Measurements from ENCODE around the gene MFAP5. TPM values are rescaled to one million over a fixed set of nuclear protein-coding genes. Genes with fewer than 3 reads are reported as not detected.

MFAP5 gene, protein sequence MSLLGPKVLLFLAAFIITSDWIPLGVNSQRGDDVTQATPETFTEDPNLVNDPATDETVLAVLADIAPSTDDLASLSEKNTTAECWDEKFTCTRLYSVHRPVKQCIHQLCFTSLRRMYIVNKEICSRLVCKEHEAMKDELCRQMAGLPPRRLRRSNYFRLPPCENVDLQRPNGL
- not detected for total RNA-seq

DNA sequence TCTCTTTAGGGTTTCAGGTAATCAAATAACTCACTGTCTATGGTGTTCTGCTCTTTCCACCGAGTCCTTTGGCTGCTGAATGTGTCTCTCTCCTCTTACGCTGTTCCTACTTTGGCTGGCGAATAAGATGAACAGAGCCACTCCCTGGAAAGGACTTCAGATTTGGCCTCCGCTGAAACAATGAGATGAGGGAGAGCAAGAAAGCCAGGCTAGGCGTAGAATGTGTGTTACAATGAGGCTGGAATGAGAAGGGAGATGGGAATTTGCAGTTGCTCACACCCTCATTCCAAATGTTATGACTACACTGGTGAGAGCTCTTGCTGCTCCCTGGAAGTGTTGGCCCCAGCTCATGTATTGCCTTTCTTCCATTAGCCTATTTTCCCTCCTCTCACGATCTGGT, at the start of gene MFAP5:
Gene MFAP5, minus strand, starts transcription at position 234 of the 400 bp plus-strand sequence. CDS start 722 bp downstream, outside the sequence.
- Mint-ChIP-seq H3K27ac (no peak within 1 kb of the TSS), H3K4me1 (no peaks in the 10 kb centered on the region), H3K36me3 (ENCODE audit: low read depth) (no peaks in the 10 kb centered on the region), H3K27me3 (peaks cover 18% of the 10 kb centered on the region), H3K4me3 (no peak within 1 kb of the TSS), H3K9me3 (no peaks in the 10 kb centered on the region)
- ATAC-seq (replicated peaks), result no peak

- no peaks in the 10 kb centered on the region for H3K4me1 Mint-ChIP-seq
- no peak overlapping the region for H3K27ac Mint-ChIP-seq
Measured at GRCh38 chr12:8709124-8709830, 46.7 kb upstream of the MFAP5 start.

GRCh38 chr12:8702159-8702558, 39.5 kb upstream of the MFAP5 start:
- Mint-ChIP-seq H3K4me1 (peaks cover 10% of the 10 kb centered on the region), H3K36me3 (ENCODE audit: low read depth) (no peaks in the 10 kb centered on the region), H3K9me3 (no peaks in the 10 kb centered on the region), H3K27me3 (peaks cover 3% of the 10 kb centered on the region), H3K4me3 (no peak overlapping the region), H3K27ac (no peak overlapping the region)
- ATAC-seq (replicated peaks), result no peak

More at GRCh38 chr12:8709124-8709830, 46.7 kb upstream of the MFAP5 start:
- no peak overlapping the region for H3K4me3 Mint-ChIP-seq
- no peak for ATAC-seq (replicated peaks)
- no peaks in the 10 kb centered on the region for H3K36me3 Mint-ChIP-seq (ENCODE audit: low read depth)
- no peaks in the 10 kb centered on the region for H3K9me3 Mint-ChIP-seq
- H3K27me3 Mint-ChIP-seq, result no peaks in the 10 kb centered on the region

DNA sequence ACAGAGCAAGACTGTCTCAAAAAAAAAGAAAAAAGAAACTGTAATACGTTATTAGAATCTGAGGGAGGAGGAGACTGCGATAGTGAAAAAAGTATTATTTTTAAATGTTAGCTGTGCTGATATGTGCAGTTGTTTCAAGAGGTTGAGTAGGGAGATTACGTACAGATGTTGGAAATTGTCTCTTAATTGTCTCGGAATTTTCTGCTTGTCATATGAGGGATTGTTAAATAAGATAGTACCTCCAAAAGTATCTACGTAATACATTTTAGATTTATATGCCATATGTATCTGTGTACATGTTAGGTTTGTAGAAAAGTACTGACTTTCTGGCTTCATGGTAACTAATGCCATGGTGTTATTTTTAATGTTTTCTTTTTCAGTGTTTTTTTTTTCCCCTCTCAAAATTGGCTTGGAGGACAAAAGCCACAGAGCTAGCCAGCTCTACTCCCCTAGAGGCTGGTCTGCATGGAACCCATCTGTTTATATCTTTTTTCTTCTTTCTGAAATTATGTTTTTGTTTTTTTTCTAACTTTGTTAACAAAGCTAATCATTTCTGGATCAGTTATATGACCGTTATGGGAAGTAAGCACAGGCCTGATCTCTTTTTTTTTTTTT, 38.5 kb upstream of the MFAP5 start:
- H3K4me1 Mint-ChIP-seq, result peaks cover 10% of the 10 kb centered on the region
- no peak overlapping the region for H3K27ac Mint-ChIP-seq
- no peak overlapping the region for H3K4me3 Mint-ChIP-seq
- H3K36me3 Mint-ChIP-seq (ENCODE audit: low read depth), result no peaks in the 10 kb centered on the region
- peaks cover 3% of the 10 kb centered on the region for H3K27me3 Mint-ChIP-seq
- H3K9me3 Mint-ChIP-seq, result no peaks in the 10 kb centered on the region
- ATAC-seq (replicated peaks), result no peak

DNA sequence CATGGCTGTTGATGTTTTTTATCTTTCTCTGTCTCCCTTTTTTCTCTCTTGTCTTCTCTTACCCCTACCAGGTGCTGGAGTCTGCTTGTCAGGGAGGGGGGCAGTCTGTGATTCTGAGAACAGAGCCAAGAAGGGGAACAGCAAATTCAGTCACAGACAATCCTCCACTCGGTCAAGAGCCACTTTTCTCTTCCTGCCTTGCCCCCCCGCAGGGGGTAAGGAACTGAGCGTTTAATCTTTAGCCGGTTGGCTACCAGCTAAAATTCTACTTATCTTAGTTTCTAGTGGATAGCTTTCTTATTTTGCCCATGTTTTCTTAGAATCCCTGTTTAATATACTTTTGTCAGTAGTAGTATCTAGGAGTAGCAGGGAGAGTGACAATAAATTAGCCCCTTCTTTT, 37.1 kb upstream of the MFAP5 start:
- peaks cover 10% of the 10 kb centered on the region for H3K4me1 Mint-ChIP-seq
- peaks cover 3% of the 10 kb centered on the region for H3K27me3 Mint-ChIP-seq
- peak overlapping the region; percentile 26 for H3K4me3 Mint-ChIP-seq
- no peak for ATAC-seq (replicated peaks)
- H3K36me3 Mint-ChIP-seq (ENCODE audit: low read depth), result no peaks in the 10 kb centered on the region
- no peaks in the 10 kb centered on the region for H3K9me3 Mint-ChIP-seq
- H3K27ac Mint-ChIP-seq, result no peak overlapping the region

- Mint-ChIP-seq H3K9me3 (no peaks in the 10 kb centered on the region), H3K4me3 (peak overlapping the region; percentile 92), H3K4me1 (peaks cover 10% of the 10 kb centered on the region), H3K27ac (peak overlapping the region; percentile 87), H3K36me3 (ENCODE audit: low read depth) (no peaks in the 10 kb centered on the region), H3K27me3 (peaks cover 3% of the 10 kb centered on the region)
- ATAC-seq (replicated peaks), result no peak
Measured at GRCh38 chr12:8698879-8699278, 36.3 kb upstream of the MFAP5 start.

DNA sequence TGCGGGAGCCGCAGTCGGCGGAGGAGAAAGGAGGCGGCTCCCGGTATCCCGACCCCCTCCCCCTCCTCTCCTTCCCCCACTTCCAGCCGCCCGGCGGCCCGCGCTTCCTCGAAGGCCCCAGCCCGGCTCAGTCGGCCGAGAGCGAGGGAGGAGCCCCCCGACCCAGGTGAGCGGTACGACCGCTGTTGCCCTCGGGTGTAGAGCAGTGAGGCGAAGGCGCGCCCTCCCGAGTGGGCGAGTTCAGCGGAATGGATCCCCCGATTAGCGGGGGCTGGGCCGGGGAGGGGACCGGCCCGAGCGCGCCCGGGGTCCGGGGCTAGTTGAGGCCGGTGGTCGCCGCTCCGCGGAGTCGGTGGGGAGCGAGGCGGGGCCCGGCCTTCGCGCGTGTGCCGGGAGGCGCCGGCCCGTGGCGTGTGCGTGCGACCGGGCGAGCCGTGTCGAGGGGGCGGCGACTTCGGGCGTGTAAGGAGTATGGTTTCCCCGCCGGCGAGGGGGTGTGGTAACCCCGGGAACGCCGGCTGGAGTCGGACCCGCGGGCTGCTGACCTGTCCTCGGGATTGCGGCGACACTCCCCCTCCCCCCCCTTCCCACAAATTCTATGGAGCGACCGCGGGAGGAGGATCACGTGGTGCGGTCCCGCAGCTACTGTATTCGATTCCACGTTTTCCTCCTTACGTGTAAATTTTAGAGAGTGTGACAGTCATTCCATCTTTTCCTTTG, 35.7 kb upstream of the MFAP5 start:
- H3K4me3 Mint-ChIP-seq, result peak overlapping the region; percentile 92
- no peaks in the 10 kb centered on the region for H3K9me3 Mint-ChIP-seq
- H3K4me1 Mint-ChIP-seq, result peaks cover 10% of the 10 kb centered on the region
- no peaks in the 10 kb centered on the region for H3K36me3 Mint-ChIP-seq (ENCODE audit: low read depth)
- H3K27me3 Mint-ChIP-seq, result peaks cover 3% of the 10 kb centered on the region
- H3K27ac Mint-ChIP-seq, result peak overlapping the region; percentile 87
- peak; percentile 59 for ATAC-seq (replicated peaks)

DNA sequence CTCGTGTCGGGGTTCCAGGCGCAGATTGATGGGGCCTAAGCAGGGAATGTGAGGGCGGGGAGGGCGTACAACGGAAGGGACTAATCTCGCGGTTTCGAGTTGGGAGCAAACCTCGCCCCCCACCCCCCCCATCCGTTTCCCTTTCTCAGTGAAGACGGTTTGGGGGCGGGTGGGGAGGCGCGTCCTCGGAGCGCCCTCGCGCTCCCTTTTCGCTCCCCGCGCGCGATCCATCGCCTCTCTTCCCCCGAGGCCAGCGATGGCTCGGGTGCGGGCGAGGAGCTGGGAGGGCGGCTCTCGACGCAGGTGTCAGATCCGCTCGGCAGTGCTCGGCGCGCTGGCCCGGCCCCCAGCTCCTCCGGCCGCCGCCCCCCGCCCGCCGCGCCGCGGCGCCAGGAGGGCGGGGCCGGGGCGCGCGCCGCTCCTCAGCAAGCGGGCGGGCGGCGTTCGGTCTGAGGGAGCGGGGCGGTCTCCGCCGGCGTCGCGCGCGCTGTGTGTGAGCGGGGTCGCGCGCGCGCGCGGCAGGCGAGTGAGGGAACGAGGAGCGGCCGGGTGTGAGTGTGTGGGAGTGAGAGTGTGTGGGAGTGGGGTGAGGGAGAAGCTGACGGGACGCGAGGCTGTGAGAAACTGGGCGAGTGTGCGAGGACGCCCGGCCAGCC, 35.0 kb upstream of the MFAP5 start, which contains the start of gene RIMKLB:
Gene RIMKLB, plus strand, starts transcription at position 516 of the 656 bp plus-strand sequence. CDS start 15,876 bp downstream, outside the sequence.
- peak within 1 kb of the TSS; percentile 92 for H3K4me3 Mint-ChIP-seq
- peak within 1 kb of the TSS; percentile 87 for H3K27ac Mint-ChIP-seq
- H3K4me1 Mint-ChIP-seq, result peaks cover 10% of the 10 kb centered on the region
- peak; percentile 89 for ATAC-seq (replicated peaks)
- no peaks in the 10 kb centered on the region for H3K9me3 Mint-ChIP-seq
- H3K27me3 Mint-ChIP-seq, result peaks cover 3% of the 10 kb centered on the region
- no peaks in the 10 kb centered on the region for H3K36me3 Mint-ChIP-seq (ENCODE audit: low read depth)

GRCh38 chr12:8697120-8697475, 34.5 kb upstream of the MFAP5 start:
- Mint-ChIP-seq H3K27me3 (peaks cover 3% of the 10 kb centered on the region), H3K36me3 (ENCODE audit: low read depth) (no peaks in the 10 kb centered on the region), H3K4me1 (peaks cover 10% of the 10 kb centered on the region), H3K4me3 (peak overlapping the region; percentile 92), H3K9me3 (no peaks in the 10 kb centered on the region), H3K27ac (no peak overlapping the region)
- peak; percentile 27 for ATAC-seq (replicated peaks)

DNA sequence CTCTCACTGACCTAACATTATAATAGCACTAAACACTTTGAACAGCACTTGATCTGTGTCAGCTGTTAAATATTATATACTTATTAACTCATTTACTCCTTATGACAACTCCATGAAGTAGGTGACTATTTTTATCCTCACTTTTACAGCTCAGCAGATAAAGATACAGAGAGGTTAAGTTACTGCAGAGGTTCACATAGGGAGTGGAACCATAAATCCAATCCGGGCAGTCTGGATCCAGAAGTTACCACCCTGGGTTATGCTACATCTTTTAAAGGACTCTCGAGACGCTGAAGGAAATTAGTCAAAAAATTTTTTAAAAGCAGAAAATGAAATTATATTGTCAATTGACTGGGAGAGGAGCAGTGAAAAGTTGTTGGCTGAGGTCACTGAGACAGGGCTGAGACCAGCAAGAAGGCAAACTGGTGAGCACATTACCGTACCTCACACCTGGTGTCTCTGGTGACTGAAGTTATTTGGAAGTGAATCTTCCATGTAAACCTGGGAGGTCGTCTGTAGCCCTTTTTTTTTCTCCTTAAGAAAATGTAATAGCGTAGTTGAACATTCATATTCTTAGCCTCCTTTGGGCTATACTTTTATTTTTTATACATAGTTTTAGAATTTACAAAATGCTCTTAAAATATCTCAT, 33.9 kb upstream of the MFAP5 start:
- ATAC-seq (replicated peaks), result no peak
- Mint-ChIP-seq H3K9me3 (no peaks in the 10 kb centered on the region), H3K4me1 (peaks cover 10% of the 10 kb centered on the region), H3K27ac (no peak overlapping the region), H3K4me3 (peak overlapping the region; percentile 92), H3K36me3 (ENCODE audit: low read depth) (no peaks in the 10 kb centered on the region), H3K27me3 (peaks cover 3% of the 10 kb centered on the region)

DNA sequence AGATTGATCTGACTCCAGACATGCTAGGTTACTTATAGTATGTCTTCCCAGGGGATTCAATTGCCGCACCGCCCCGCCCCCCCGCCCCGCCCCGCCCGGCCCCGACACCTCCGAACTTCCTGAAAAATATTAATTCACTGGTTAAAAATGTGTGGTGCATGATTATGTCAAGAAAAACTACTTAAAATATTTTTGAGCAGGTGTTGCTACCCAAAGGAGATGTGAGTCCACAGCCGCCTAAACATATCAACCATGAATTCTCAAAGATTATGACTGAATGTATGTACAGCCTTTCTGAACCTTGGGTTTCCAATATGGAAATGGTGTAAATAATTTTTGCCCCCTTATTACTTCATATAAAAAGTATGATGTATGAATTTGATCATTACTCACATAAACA, 32.5 kb upstream of the MFAP5 start:
- Mint-ChIP-seq H3K4me1 (peaks cover 7% of the 10 kb centered on the region), H3K9me3 (no peaks in the 10 kb centered on the region), H3K4me3 (no peak overlapping the region), H3K27ac (no peak overlapping the region), H3K27me3 (peaks cover 3% of the 10 kb centered on the region), H3K36me3 (ENCODE audit: low read depth) (no peaks in the 10 kb centered on the region)
- ATAC-seq (replicated peaks), result no peak

DNA sequence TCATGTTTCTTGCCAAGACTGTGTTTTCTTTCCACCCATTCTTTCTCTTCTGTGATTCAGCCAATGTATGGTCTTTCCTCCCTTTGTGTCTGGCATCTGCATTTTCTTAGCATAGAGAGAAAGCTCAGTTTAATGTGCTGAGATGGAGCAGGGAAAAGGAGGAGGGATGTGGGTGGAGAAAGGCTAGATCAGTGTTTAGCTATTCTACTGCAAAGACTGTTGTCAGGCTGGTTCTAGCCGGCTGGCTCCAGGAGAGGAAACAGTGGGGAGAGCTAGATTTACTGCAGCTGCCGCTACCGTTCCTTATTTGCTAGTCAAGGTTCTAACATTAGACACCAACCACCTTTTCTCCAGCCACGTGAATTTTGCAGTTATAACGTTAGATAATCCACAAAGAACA, 29.9 kb upstream of the MFAP5 start:
- no peaks in the 10 kb centered on the region for H3K27me3 Mint-ChIP-seq
- no peaks in the 10 kb centered on the region for H3K9me3 Mint-ChIP-seq
- no peaks in the 10 kb centered on the region for H3K36me3 Mint-ChIP-seq (ENCODE audit: low read depth)
- H3K27ac Mint-ChIP-seq, result no peak overlapping the region
- no peak overlapping the region for H3K4me3 Mint-ChIP-seq
- H3K4me1 Mint-ChIP-seq, result no peaks in the 10 kb centered on the region
- ATAC-seq (replicated peaks), result no peak

DNA sequence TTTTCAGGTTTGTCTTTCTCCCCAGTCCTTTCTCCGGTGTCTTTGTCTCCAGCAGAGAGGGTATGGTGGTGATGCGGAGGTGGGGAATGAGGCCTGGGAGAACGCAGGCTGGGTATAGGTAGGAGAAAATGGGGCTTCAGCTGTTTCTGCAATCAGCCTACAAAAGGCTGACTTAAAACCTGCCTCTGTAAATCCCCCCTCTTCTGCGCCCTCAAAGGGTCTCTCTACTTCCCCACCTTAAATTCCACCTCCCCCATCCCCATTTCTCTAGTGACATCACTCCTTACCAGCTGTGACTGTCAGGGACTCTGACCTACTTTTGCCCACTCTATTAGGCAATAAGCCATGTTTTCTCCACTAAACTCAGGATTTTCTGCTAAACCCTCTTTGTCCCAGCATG, 27.1 kb upstream of the MFAP5 start:
- no peaks in the 10 kb centered on the region for H3K36me3 Mint-ChIP-seq (ENCODE audit: low read depth)

More for the DNA sequence above, 27.1 kb upstream of the MFAP5 start:
- no peak for ATAC-seq (replicated peaks)
- Mint-ChIP-seq H3K9me3 (no peaks in the 10 kb centered on the region), H3K4me1 (no peaks in the 10 kb centered on the region), H3K27ac (no peak overlapping the region), H3K27me3 (no peaks in the 10 kb centered on the region), H3K4me3 (no peak overlapping the region)

Measured in activated T-helper 17 cell treated with anti-CD3 and anti-CD28 coated beads, Interleukin-2, amount 50 U/mL, for 72 hours (primary cell).